GM18861 (cell line): ENCODE results near the gene CDK4.
A peak's percentile ranks its signal among the peaks of the same experiment; 100 is the strongest.

Source experiments
- ATAC-seq: cut with Tn5 transposase; IDR thresholded peaks from one replicate; pipeline ENCODE4 v1.9.1; 2021; ENCODE audit not compliant: unreplicated experiment

CDK4 gene

DNA sequence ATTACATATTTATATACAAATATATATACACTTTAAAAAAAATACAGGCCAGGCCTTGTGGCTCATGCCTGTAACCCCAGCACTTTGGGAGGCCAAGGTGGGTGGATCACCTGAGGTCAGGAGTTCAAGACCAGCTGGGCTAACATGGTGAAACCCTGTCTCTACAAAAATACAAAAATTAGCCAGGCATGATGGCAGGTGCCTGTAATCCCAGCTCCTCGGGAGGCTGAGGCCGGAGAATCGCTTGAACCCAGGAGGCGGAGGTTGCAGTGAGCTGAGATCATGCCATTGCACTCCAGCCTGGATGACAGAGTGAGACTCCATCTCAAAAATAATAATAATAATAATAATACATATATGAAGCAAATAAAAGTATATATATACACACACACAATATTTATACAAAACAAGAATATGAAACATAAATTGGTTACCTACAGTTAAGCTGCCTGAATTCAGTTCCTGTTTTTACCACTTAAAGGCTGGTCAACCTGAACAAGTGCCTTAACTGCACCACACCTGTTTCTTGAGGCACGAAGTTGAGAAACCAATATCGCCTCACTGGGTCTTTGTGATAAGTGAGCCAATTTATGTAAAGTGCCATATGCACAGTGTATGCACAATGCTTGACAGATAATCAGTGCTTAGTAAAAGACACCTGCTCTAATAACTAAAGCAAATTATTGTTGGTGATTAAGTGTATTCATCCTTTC lies 36.9 kb downstream of the CDK4 start:
- ATAC-seq, result peak; percentile 33

DNA sequence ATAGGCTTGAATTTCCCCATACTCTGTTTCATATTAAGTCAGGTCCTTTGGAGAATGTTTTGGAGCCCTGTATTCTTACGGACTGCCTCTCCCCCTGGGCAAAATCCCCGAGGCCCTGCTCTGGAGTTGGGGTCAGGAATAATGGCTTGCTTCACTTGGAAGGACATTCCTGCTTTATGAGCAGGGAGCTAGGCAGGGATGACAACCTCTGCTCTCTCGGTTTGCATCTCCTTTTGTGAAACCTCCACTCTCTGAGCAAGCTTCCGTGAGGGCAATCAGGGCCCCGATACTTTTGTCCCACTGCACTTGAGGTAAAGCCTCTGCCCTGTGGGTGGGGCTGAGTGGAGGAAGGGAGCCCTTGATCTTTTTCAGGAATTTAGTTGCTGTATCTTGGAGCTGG lies 38.9 kb downstream of the CDK4 start:
- ATAC-seq, result no peak

- no peak for ATAC-seq
Measured at GRCh38 chr12:57712701-57713100, 39.4 kb downstream of the CDK4 start.

DNA sequence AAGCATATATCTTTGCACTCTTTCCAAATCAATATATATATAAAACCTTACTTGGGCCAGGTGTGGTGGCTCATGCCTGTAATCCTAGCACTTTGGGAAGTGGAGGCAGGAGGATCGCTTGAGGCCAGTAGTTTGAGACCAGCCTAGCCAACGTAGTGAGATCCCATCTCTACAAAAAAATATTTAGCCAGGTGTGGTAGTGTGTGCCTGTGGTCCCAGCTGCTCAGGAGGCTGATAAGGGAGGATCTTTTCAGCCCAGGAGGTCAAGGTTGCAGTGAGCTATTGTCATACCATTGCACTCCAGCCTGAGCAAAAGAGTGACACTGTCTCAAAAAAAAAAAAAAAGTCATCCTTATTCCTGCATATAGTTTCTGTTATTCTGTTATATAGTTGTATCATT lies 43.8 kb downstream of the CDK4 start:
- no peak for ATAC-seq

- no peak for ATAC-seq
Measured at GRCh38 chr12:57707250-57707649, 44.9 kb downstream of the CDK4 start.

- ATAC-seq, result no peak
Measured at GRCh38 chr12:57700317-57700716, 51.8 kb downstream of the CDK4 start.

DNA sequence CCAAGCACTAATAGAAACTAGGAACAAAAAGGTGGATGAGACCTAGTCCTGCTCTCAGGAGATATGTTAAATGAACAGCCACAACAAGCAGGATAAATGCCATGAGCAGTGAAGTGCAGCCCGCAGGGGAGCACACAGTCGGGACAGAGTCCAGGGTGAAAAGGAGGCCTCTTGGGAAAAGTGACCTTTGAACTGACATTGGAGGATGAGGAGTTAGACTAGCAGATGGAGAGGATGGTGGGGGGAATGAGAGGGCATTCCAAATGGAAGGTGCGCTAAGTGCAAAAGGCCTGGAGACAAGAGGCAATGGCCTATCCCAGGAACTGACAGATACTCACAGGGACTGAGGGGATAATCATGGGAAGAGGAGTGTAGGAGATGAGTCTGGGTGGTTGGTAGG lies 53.7 kb downstream of the CDK4 start:
- ATAC-seq, result no peak
